CD14-positive monocyte (primary cell): ENCODE data around the gene RARRES2. TPM values are rescaled to one million over a fixed set of nuclear protein-coding genes. Genes with fewer than 3 reads are reported as not detected.

Experiments
- DNase-seq, 3 donors: peaks; one replicate each; pipeline ENCODE4 v3.0.0-alpha.2; 2011 to 2022
- H2AFZ ChIP-seq: 2 replicates; pipeline ENCODE4 v1.6.0; 2012; ENCODE audit warnings: mild to moderate bottlenecking, low read depth, low read length, inconsistent platforms; ENCODE audit not compliant: insufficient read depth, poor library complexity, severe bottlenecking
- H3K27ac ChIP-seq, 2 donors: 1 replicate in 1 of 2; 2 replicates in 1 of 2; pipeline ENCODE4 v1.5.1; 2012 to 2013; ENCODE audit warnings: low read length in 2 of 2, control low read depth in 1 of 2, inconsistent platforms in 1 of 2, low read depth in 1 of 2, mild to moderate bottlenecking in 1 of 2
- H3K27me3 ChIP-seq, 2 donors: one replicate each; pipeline versions ENCODE4 v1.6.0 to v1.6.1; 2011 to 2013; ENCODE audit warnings: low read length in 2 of 2; ENCODE audit not compliant: control insufficient read depth in 2 of 2, insufficient read depth in 2 of 2
- H3K36me3 ChIP-seq, 2 donors: replicated peaks in 1 of 2; 1 replicate in 1 of 2; 2 replicates in 1 of 2; pipeline versions ENCODE4 v1.5.1 to v1.6.1; 2012 to 2013; ENCODE audit warnings: low read length in 2 of 2, control low read depth in 1 of 2, inconsistent platforms in 1 of 2, mild to moderate bottlenecking in 1 of 2; ENCODE audit not compliant: insufficient read depth in 2 of 2, control insufficient read depth in 1 of 2
- H3K4me1 ChIP-seq, 2 donors: 1 replicate in 1 of 2; 2 replicates in 1 of 2; pipeline versions ENCODE4 v1.5.1 to v1.6.1; 2012 to 2013; ENCODE audit warnings: low read length in 2 of 2, control low read depth in 1 of 2, inconsistent platforms in 1 of 2, mild to moderate bottlenecking in 1 of 2, moderate library complexity in 1 of 2; ENCODE audit not compliant: insufficient read depth in 2 of 2, control insufficient read depth in 1 of 2
- H3K4me2 ChIP-seq: replicated peaks from 2 replicates; pipeline ENCODE3; 2012; ENCODE audit warnings: low read length, moderate library complexity, mild to moderate bottlenecking; ENCODE audit not compliant: poor library complexity, severe bottlenecking; ENCODE audit errors: extremely low read depth
- H3K4me3 ChIP-seq, 3 experiments: fragments of 200-600 bp in 1 of 3; sonication (generic) in 1 of 3; replicated peaks in 1 of 3; 1 replicate in 2 of 3; 2 replicates in 1 of 3; pipeline ENCODE4 v1.5.1; 2011 to 2013; ENCODE audit warnings: low read length in 3 of 3, mild to moderate bottlenecking in 3 of 3, control low read depth in 2 of 3, low read depth in 2 of 3, inconsistent platforms in 1 of 3, moderate library complexity in 1 of 3
- H3K79me2 ChIP-seq: 2 replicates; pipeline ENCODE4 v1.6.0; 2012; ENCODE audit warnings: mild to moderate bottlenecking, control low read depth, inconsistent platforms, low read length, moderate library complexity; ENCODE audit not compliant: insufficient read depth
- H3K9ac ChIP-seq: 2 replicates; pipeline ENCODE4 v1.6.0; 2017; ENCODE audit warnings: low read length, mild to moderate bottlenecking; ENCODE audit not compliant: insufficient read depth, poor library complexity, severe bottlenecking
- H3K9me3 ChIP-seq, 2 donors: replicated peaks in 1 of 2; 1 replicate in 1 of 2; 2 replicates in 1 of 2; pipeline versions ENCODE4 v1.5.1 to v1.6.1; 2012 to 2013; ENCODE audit warnings: low read length in 2 of 2, control low read depth in 1 of 2; ENCODE audit not compliant: control insufficient read depth in 1 of 2, insufficient read depth in 1 of 2
- H4K20me1 ChIP-seq: 2 replicates; pipeline ENCODE4 v1.6.0; 2012; ENCODE audit warnings: mild to moderate bottlenecking, low read length, control low read depth, moderate library complexity; ENCODE audit not compliant: insufficient read depth
- H3K27ac Mint-ChIP-seq, 7 donors: one replicate each; pipeline ENCODE4 v1.8.0; 2020; ENCODE audit warnings: mild to moderate bottlenecking in 7 of 7, mixed read lengths in 7 of 7, moderate library complexity in 6 of 7, inconsistent platforms in 2 of 7
- H3K27me3 Mint-ChIP-seq, 3 donors: one replicate each; pipeline ENCODE4 v1.8.0; 2021 to 2022; ENCODE audit warnings: low read depth in 3 of 3, mild to moderate bottlenecking in 3 of 3, mixed read lengths in 3 of 3, moderate library complexity in 3 of 3, inconsistent platforms in 1 of 3
- H3K36me3 Mint-ChIP-seq, 2 donors: one replicate each; pipeline ENCODE4 v1.8.0; 2020; ENCODE audit warnings: mixed read lengths in 2 of 2, inconsistent platforms in 1 of 2, mild to moderate bottlenecking in 1 of 2
- H3K4me1 Mint-ChIP-seq: one replicate; pipeline ENCODE4 v1.8.0; 2020; ENCODE audit warnings: mild to moderate bottlenecking, mixed read lengths
- H3K4me3 Mint-ChIP-seq, 2 donors: one replicate each; pipeline ENCODE4 v1.8.0; 2020; ENCODE audit warnings: mild to moderate bottlenecking in 2 of 2, mixed read lengths in 2 of 2, moderate library complexity in 1 of 2
- H3K9me3 Mint-ChIP-seq, 7 donors: one replicate each; pipeline ENCODE4 v1.8.0; 2020 to 2022; ENCODE audit warnings: mixed read lengths in 7 of 7, mild to moderate bottlenecking in 6 of 7, moderate library complexity in 6 of 7, inconsistent platforms in 2 of 7
- CTCF ChIP-seq: fragments of 200-600 bp; IDR thresholded peaks from one replicate; pipeline ENCODE4 v1.8.0; 2022; ENCODE audit warnings: antibody characterized with exemption, mild to moderate bottlenecking
- WGBS: methylation state at CpG from one replicate; pipeline ENCODE4 v1.1.5; 2013; ENCODE audit warnings: missing lambda C conversion rate; ENCODE audit not compliant: insufficient coverage; 5-methylcytosine and 5-hydroxymethylcytosine counted together
- intact Hi-C, 2 donors: fragments of 100-400 bp; cut with micrococcal nuclease; formaldehyde crosslinking; loops; one replicate each; pipeline versions ENCODE4 v1.15.0 to v1.15.1; 2023
- polyA plus RNA-seq, 3 donors: library from polyadenylated mRNA; depleted of rRNA in 1 of 3; unstranded in 2 of 3; stranded (reverse) in 1 of 3; fragments of 300-500 nt in 2 of 3; fragments of >200 nt in 1 of 3; fragmentation: Illumina TruSeq in 2 of 3; gene quantifications; 1 replicate in 2 of 3; 2 replicates in 1 of 3; pipeline ENCODE4 v1.2.3, GENCODE V29; 2012 to 2021

Gene RARRES2
- polyA plus RNA-seq, 3 donors: not detected

GRCh38 chr7:150322833-150323681 lies 18.4 kb downstream of the RARRES2 start, which contains the start of the genes ACTR3C and LRRC61:
Gene ACTR3C (minus strand): TSS chr7:150323545. CDS start chr7:150295296, 28,249 bp downstream.
Gene LRRC61 (plus strand): TSS chr7:150323355. CDS start chr7:150336862, 13,507 bp downstream.
- H3K4me3 ChIP-seq: peak within 1 kb of the TSS; percentile 56 to 90 (median 77)
- H2AFZ ChIP-seq: peak within 1 kb of the TSS; percentile 96

More at GRCh38 chr7:150322833-150323681, 18.4 kb downstream of the RARRES2 start, which contains the start of the genes ACTR3C and LRRC61:
- H3K27ac ChIP-seq: peak within 1 kb of the TSS; percentile 76 to 81
- no peaks in the 10 kb centered on the region for H4K20me1 ChIP-seq
- H3K27me3 ChIP-seq: no peaks in the 10 kb centered on the region
- peaks cover 4 to 10% of the 10 kb centered on the region in 2 donors for H3K36me3 ChIP-seq
- H3K4me2 ChIP-seq: peak within 1 kb of the TSS; percentile 94
- peaks cover 33 to 37% of the 10 kb centered on the region in 2 donors for H3K4me1 ChIP-seq
- 4% methylated on average over 80 of the region's 82 CpGs for WGBS
- H3K79me2 ChIP-seq: peaks cover 12% of the 10 kb centered on the region
- intact Hi-C loops: no loop called here
- TF ChIP-seq CTCF: peak; percentile 26
- no peaks in the 10 kb centered on the region for H3K9me3 Mint-ChIP-seq
- peak within 1 kb of the TSS; percentile 59 to 95 (median 82) for H3K27ac Mint-ChIP-seq
- H3K4me1 Mint-ChIP-seq: peaks cover 43% of the 10 kb centered on the region
- H3K9me3 ChIP-seq: no peaks in the 10 kb centered on the region
- peak within 1 kb of the TSS; percentile 83 for H3K9ac ChIP-seq
- H3K36me3 Mint-ChIP-seq: peaks cover 14 to 23% of the 10 kb centered on the region in 2 donors
- H3K4me3 Mint-ChIP-seq: peak within 1 kb of the TSS; percentile 94 to 98
- peak; percentile 15 to 37 (median 25) for DNase-seq
- peaks cover 0 to 2% (median 0%) of the 10 kb centered on the region in 3 donors for H3K27me3 Mint-ChIP-seq
